ENCODE results near the gene NIPBL.

NIPBL gene

GRCh38 chr5:36874465-36874864 lies 2.1 kb upstream of the NIPBL start:
- ChIA-PET POLR2A (no interaction called here), CTCF (interaction anchor here (0.6 to 2.1 kb wide), 9 partner anchors 11 to 136 kb away, joined by 3 to 8 read pairs (median 4); no protein-coding TSS in a partner anchor)
- H3K36me3 ChIP-seq (ENCODE audit: control insufficient read depth in 4 of 4, insufficient read depth in 4 of 4, low read length in 3 of 4), result peaks cover 0 to 2% (median 0%) of the 10 kb centered on the region in 4 experiments
- H3K4me3 ChIP-seq (ENCODE audit: control insufficient read depth in 1 of 7, extremely low read depth in 1 of 7, insufficient read depth in 4 of 7, low read depth in 2 of 7, low read length in 6 of 7), result peak overlapping the region in 6 of 7 experiments; percentile 93 to 100 (median 96)
- WGBS (ENCODE audit: insufficient coverage), result no CpG with 5 or more reads among the region's 3 CpGs
- H3K27ac ChIP-seq (ENCODE audit: insufficient read depth in 1 of 2, low read depth in 1 of 2, low read length in 2 of 2, poor library complexity in 1 of 2, severe bottlenecking in 2 of 2), result peak overlapping the region in 1 of 2 experiments; percentile 98
- no peak for DNase-seq
- H3K27me3 ChIP-seq (replicated peaks in 2 of 5; ENCODE audit: control insufficient read depth in 4 of 5, insufficient read depth in 5 of 5, low read length in 4 of 5), result no peaks in the 10 kb centered on the region
- H3K4me1 ChIP-seq (ENCODE audit: control extremely low read depth in 1 of 4, control insufficient read depth in 4 of 4, insufficient read depth in 4 of 4, low read length in 3 of 4), result peaks cover 11 to 46% (median 31%) of the 10 kb centered on the region in 4 experiments
- no peaks in the 10 kb centered on the region for H3K9me3 ChIP-seq (ENCODE audit: control extremely low read depth in 1 of 5, control insufficient read depth in 4 of 5, insufficient read depth in 2 of 5, low read depth in 1 of 5, low read length in 4 of 5)

GRCh38 chr5:36875051-36875789 lies 1.3 kb upstream of the NIPBL start:
- Histone ChIP-seq H3K27ac (ENCODE audit: insufficient read depth in 1 of 2, low read depth in 1 of 2, low read length in 2 of 2, poor library complexity in 1 of 2, severe bottlenecking in 2 of 2) (peak overlapping the region; percentile 96 to 98), H3K27me3 (replicated peaks in 2 of 5; ENCODE audit: control insufficient read depth in 4 of 5, insufficient read depth in 5 of 5, low read length in 4 of 5) (no peaks in the 10 kb centered on the region), H3K36me3 (ENCODE audit: control insufficient read depth in 4 of 4, insufficient read depth in 4 of 4, low read length in 3 of 4) (peaks cover 0 to 2% (median 0%) of the 10 kb centered on the region in 4 experiments), H3K4me1 (ENCODE audit: control extremely low read depth in 1 of 4, control insufficient read depth in 4 of 4, insufficient read depth in 4 of 4, low read length in 3 of 4) (peaks cover 11 to 51% (median 30%) of the 10 kb centered on the region in 4 experiments), H3K9me3 (ENCODE audit: control extremely low read depth in 1 of 5, control insufficient read depth in 4 of 5, insufficient read depth in 2 of 5, low read depth in 1 of 5, low read length in 4 of 5) (no peaks in the 10 kb centered on the region), H3K4me3 (ENCODE audit: control insufficient read depth in 1 of 7, extremely low read depth in 1 of 7, insufficient read depth in 4 of 7, low read depth in 2 of 7, low read length in 6 of 7) (peak overlapping the region; percentile 80 to 100 (median 95))
- ChIA-PET CTCF (interaction anchor here (0.6 to 3.4 kb wide), 14 partner anchors 67 to 140 kb away, joined by 3 to 11 read pairs (median 5); no protein-coding TSS in a partner anchor), POLR2A (interaction anchor here (0.9 to 1.2 kb wide), 2 partner anchors 131 to 150 kb away, joined by 3 read pairs; no protein-coding TSS in a partner anchor)
- WGBS (ENCODE audit: insufficient coverage), result 0% methylated on average over 20 of the region's 26 CpGs
- DNase-seq, result peak; percentile 44 to 68 (median 58)

- Histone ChIP-seq H3K9me3 (ENCODE audit: control extremely low read depth in 1 of 5, control insufficient read depth in 4 of 5, insufficient read depth in 2 of 5, low read depth in 1 of 5, low read length in 4 of 5) (no peaks in the 10 kb centered on the region), H3K4me3 (ENCODE audit: control insufficient read depth in 1 of 7, extremely low read depth in 1 of 7, insufficient read depth in 4 of 7, low read depth in 2 of 7, low read length in 6 of 7) (peak overlapping the region; percentile 80 to 100 (median 95)), H3K27me3 (replicated peaks in 2 of 5; ENCODE audit: control insufficient read depth in 4 of 5, insufficient read depth in 5 of 5, low read length in 4 of 5) (no peaks in the 10 kb centered on the region), H3K36me3 (ENCODE audit: control insufficient read depth in 4 of 4, insufficient read depth in 4 of 4, low read length in 3 of 4) (peaks cover 0 to 2% (median 0%) of the 10 kb centered on the region in 4 experiments), H3K27ac (ENCODE audit: insufficient read depth in 1 of 2, low read depth in 1 of 2, low read length in 2 of 2, poor library complexity in 1 of 2, severe bottlenecking in 2 of 2) (peak overlapping the region; percentile 96 to 98), H3K4me1 (ENCODE audit: control extremely low read depth in 1 of 4, control insufficient read depth in 4 of 4, insufficient read depth in 4 of 4, low read length in 3 of 4) (peaks cover 11 to 52% (median 28%) of the 10 kb centered on the region in 4 experiments)
- WGBS (ENCODE audit: insufficient coverage), result 0% methylated on average over 44 of the region's 47 CpGs
- ChIA-PET CTCF (interaction anchor here (1.0 to 3.4 kb wide), 10 partner anchors 36 to 141 kb away, joined by 3 to 11 read pairs (median 4); no protein-coding TSS in a partner anchor), POLR2A (interaction anchor here (0.9 to 1.2 kb wide), 2 partner anchors 131 to 151 kb away, joined by 3 read pairs; no protein-coding TSS in a partner anchor)
- DNase-seq, result peak; percentile 87 to 91 (median 89)
These were observed 725 bp upstream of the NIPBL start for GRCh38 chr5:36875790-36876298.

- Histone ChIP-seq H3K36me3 (ENCODE audit: control insufficient read depth in 4 of 4, insufficient read depth in 4 of 4, low read length in 3 of 4) (peaks cover 0 to 2% (median 0%) of the 10 kb centered on the region in 4 experiments), H3K9me3 (ENCODE audit: control extremely low read depth in 1 of 5, control insufficient read depth in 4 of 5, insufficient read depth in 2 of 5, low read depth in 1 of 5, low read length in 4 of 5) (no peaks in the 10 kb centered on the region), H3K4me3 (ENCODE audit: control insufficient read depth in 1 of 7, extremely low read depth in 1 of 7, insufficient read depth in 4 of 7, low read depth in 2 of 7, low read length in 6 of 7) (peak overlapping the region; percentile 93 to 100 (median 96)), H3K27ac (ENCODE audit: insufficient read depth in 1 of 2, low read depth in 1 of 2, low read length in 2 of 2, poor library complexity in 1 of 2, severe bottlenecking in 2 of 2) (peak overlapping the region; percentile 96 to 98), H3K27me3 (replicated peaks in 2 of 5; ENCODE audit: control insufficient read depth in 4 of 5, insufficient read depth in 5 of 5, low read length in 4 of 5) (no peaks in the 10 kb centered on the region), H3K4me1 (ENCODE audit: control extremely low read depth in 1 of 4, control insufficient read depth in 4 of 4, insufficient read depth in 4 of 4, low read length in 3 of 4) (peaks cover 11 to 55% (median 24%) of the 10 kb centered on the region in 4 experiments)
- WGBS (ENCODE audit: insufficient coverage), result under 1% methylated on average over 43 of the region's 57 CpGs
- POLR2A ChIA-PET, result interaction anchor here (0.8 kb wide), 1 partner anchor 137 kb away, joined by 3 read pairs; no protein-coding TSS in a partner anchor
- peak; percentile 56 to 74 (median 68) for DNase-seq
- CTCF ChIA-PET, result interaction anchor here (1.0 to 3.4 kb wide), 8 partner anchors 9 to 137 kb away, joined by 3 to 11 read pairs (median 4); no protein-coding TSS in a partner anchor
These were observed 547 bp downstream of the NIPBL start for GRCh38 chr5:36876965-36877666.

- CTCF ChIA-PET, result interaction anchor here (1.2 to 3.4 kb wide), 4 partner anchors 9 to 187 kb away, joined by 3 to 11 read pairs (median 6); no protein-coding TSS in a partner anchor
- Histone ChIP-seq H3K9me3 (ENCODE audit: control extremely low read depth in 1 of 5, control insufficient read depth in 4 of 5, insufficient read depth in 2 of 5, low read depth in 1 of 5, low read length in 4 of 5) (no peaks in the 10 kb centered on the region), H3K27me3 (replicated peaks in 2 of 5; ENCODE audit: control insufficient read depth in 4 of 5, insufficient read depth in 5 of 5, low read length in 4 of 5) (no peaks in the 10 kb centered on the region), H3K4me1 (ENCODE audit: control extremely low read depth in 1 of 4, control insufficient read depth in 4 of 4, insufficient read depth in 4 of 4, low read length in 3 of 4) (peaks cover 11 to 53% (median 27%) of the 10 kb centered on the region in 4 experiments), H3K27ac (ENCODE audit: insufficient read depth in 1 of 2, low read depth in 1 of 2, low read length in 2 of 2, poor library complexity in 1 of 2, severe bottlenecking in 2 of 2) (peak overlapping the region; percentile 96 to 98), H3K4me3 (ENCODE audit: control insufficient read depth in 1 of 7, extremely low read depth in 1 of 7, insufficient read depth in 4 of 7, low read depth in 2 of 7, low read length in 6 of 7) (peak overlapping the region; percentile 93 to 100 (median 96)), H3K36me3 (ENCODE audit: control insufficient read depth in 4 of 4, insufficient read depth in 4 of 4, low read length in 3 of 4) (peaks cover 0 to 2% (median 0%) of the 10 kb centered on the region in 4 experiments)
- peak; percentile 29 to 66 (median 57) for DNase-seq
- POLR2A ChIA-PET, result no interaction called here
- 0% methylated on average over 1 of the region's 11 CpGs for WGBS (ENCODE audit: insufficient coverage)
These were observed 1.3 kb downstream of the NIPBL start for GRCh38 chr5:36877667-36878391.

GRCh38 chr5:36878392-36879082 lies 2.0 kb downstream of the NIPBL start:
- 4% methylated on average over 3 of the region's 16 CpGs for WGBS (ENCODE audit: insufficient coverage)
- POLR2A ChIA-PET, result no interaction called here
- H3K27ac ChIP-seq (ENCODE audit: insufficient read depth in 1 of 2, low read depth in 1 of 2, low read length in 2 of 2, poor library complexity in 1 of 2, severe bottlenecking in 2 of 2), result peak overlapping the region; percentile 96 to 98

More at GRCh38 chr5:36878392-36879082, 2.0 kb downstream of the NIPBL start:
- no peaks in the 10 kb centered on the region for H3K36me3 ChIP-seq (ENCODE audit: control insufficient read depth in 4 of 4, insufficient read depth in 4 of 4, low read length in 3 of 4)
- H3K4me3 ChIP-seq (ENCODE audit: control insufficient read depth in 1 of 7, extremely low read depth in 1 of 7, insufficient read depth in 4 of 7, low read depth in 2 of 7, low read length in 6 of 7), result peak overlapping the region in 6 of 7 experiments; percentile 93 to 100 (median 96)
- H3K9me3 ChIP-seq (ENCODE audit: control extremely low read depth in 1 of 5, control insufficient read depth in 4 of 5, insufficient read depth in 2 of 5, low read depth in 1 of 5, low read length in 4 of 5), result no peaks in the 10 kb centered on the region
- DNase-seq, result no peak
- peaks cover 11 to 49% (median 25%) of the 10 kb centered on the region in 4 experiments for H3K4me1 ChIP-seq (ENCODE audit: control extremely low read depth in 1 of 4, control insufficient read depth in 4 of 4, insufficient read depth in 4 of 4, low read length in 3 of 4)
- CTCF ChIA-PET, result interaction anchor here (1.5 to 3.4 kb wide), 2 partner anchors 138 to 188 kb away, joined by 3 to 11 read pairs; no protein-coding TSS in a partner anchor
- H3K27me3 ChIP-seq (replicated peaks in 2 of 5; ENCODE audit: control insufficient read depth in 4 of 5, insufficient read depth in 5 of 5, low read length in 4 of 5), result no peaks in the 10 kb centered on the region

All from common myeloid progenitor, CD34-positive (primary cell).